Measurements from ENCODE around the gene OTOP2. TPM values are rescaled to one million over a fixed set of nuclear protein-coding genes. Genes with fewer than 3 reads are reported as not detected.
A peak's percentile ranks its signal among the peaks of the same experiment; 100 is the strongest.

The OTOP2 gene
- polyA plus RNA-seq, 3 donors, result 0.05 TPM; not detected in 2

DNA sequence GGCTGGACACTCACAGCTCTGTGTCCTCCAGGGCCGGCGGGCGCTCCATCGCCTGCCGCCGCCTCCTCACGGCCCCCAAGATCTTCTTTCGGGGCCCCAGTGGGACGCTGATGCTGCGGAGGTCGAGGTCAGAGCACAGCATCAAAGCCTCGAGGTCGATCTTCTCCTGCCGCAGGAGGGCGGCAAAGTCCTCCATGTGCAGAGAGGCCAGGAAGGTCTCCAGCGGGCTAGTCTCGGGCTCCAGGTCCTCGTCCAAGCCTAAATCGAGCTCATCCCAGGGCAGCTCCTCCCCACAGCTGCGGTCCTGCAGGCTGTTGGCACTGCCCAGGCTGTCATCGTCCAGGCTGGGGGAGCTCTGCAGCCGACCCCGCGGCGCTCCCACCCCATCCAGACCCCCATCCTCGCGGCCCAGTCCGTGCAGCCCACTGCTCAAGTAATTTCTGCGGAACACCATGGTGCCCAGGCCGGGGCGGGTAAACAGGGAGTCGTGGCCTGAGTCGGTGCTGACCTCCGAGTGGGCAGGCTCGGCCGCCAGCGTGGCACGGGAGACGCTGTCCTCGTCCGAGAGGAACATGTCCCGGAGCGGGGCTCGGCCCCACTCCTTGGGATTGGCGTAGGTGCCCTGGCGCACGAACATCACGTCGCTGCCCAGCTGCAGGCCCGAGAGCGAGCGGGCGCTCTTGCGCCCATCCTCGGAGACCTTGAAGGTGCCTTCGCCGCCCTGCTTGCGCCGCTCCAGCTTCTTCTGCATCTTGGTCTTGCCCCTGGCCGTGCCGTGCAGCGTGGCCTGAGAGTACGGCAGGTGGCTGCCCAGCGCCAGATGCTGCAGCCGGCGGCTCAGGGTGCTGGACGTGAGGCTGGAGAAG, 4.4 kb upstream of the OTOP2 start:
- peaks cover 43 to 61% of the 10 kb centered on the region in 2 donors for H3K4me1 ChIP-seq (ENCODE audit: control insufficient read depth in 1 of 2, insufficient read depth in 2 of 2, low read length in 2 of 2)
- H3K27me3 ChIP-seq (ENCODE audit: control insufficient read depth in 2 of 2, insufficient read depth in 2 of 2, low read length in 2 of 2), result peaks cover 15 to 45% of the 10 kb centered on the region in 2 donors
- H3K4me3 ChIP-seq (replicated peaks in 1 of 3; ENCODE audit: low read depth in 2 of 3, low read length in 3 of 3), result no peak overlapping the region
- intact Hi-C loops (cut with micrococcal nuclease), result no loop called here
- WGBS (ENCODE audit: insufficient coverage), result 67% methylated on average over 65 of the region's 67 CpGs
- no peak overlapping the region for H3K27ac Mint-ChIP-seq
- no peak overlapping the region for H3K27ac ChIP-seq (ENCODE audit: low read depth in 1 of 2, low read length in 2 of 2)
- H3K4me1 Mint-ChIP-seq, result peaks cover 42% of the 10 kb centered on the region
- H3K4me2 ChIP-seq (replicated peaks; ENCODE audit: extremely low read depth, low read length, poor library complexity, severe bottlenecking), result no peak overlapping the region
- peaks cover 0 to 3% of the 10 kb centered on the region in 2 donors for H3K36me3 Mint-ChIP-seq
- H2AFZ ChIP-seq (ENCODE audit: insufficient read depth, low read depth, low read length, poor library complexity, severe bottlenecking), result no peak overlapping the region
- TF ChIP-seq, protein P1, sequence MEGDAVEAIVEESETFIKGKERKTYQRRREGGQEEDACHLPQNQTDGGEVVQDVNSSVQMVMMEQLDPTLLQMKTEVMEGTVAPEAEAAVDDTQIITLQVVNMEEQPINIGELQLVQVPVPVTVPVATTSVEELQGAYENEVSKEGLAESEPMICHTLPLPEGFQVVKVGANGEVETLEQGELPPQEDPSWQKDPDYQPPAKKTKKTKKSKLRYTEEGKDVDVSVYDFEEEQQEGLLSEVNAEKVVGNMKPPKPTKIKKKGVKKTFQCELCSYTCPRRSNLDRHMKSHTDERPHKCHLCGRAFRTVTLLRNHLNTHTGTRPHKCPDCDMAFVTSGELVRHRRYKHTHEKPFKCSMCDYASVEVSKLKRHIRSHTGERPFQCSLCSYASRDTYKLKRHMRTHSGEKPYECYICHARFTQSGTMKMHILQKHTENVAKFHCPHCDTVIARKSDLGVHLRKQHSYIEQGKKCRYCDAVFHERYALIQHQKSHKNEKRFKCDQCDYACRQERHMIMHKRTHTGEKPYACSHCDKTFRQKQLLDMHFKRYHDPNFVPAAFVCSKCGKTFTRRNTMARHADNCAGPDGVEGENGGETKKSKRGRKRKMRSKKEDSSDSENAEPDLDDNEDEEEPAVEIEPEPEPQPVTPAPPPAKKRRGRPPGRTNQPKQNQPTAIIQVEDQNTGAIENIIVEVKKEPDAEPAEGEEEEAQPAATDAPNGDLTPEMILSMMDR (IDR thresholded peaks at IDR 0.05), result peak; percentile 36
- no peak for DNase-seq
- no peaks in the 10 kb centered on the region for H3K36me3 ChIP-seq (replicated peaks in 1 of 2; ENCODE audit: control insufficient read depth in 1 of 2, insufficient read depth in 2 of 2, low read length in 2 of 2)
- H3K79me2 ChIP-seq (ENCODE audit: insufficient read depth, low read length), result no peaks in the 10 kb centered on the region
- no peak overlapping the region for H3K9ac ChIP-seq (ENCODE audit: insufficient read depth, low read length, poor library complexity, severe bottlenecking)
- H3K9me3 ChIP-seq (replicated peaks in 1 of 2; ENCODE audit: control insufficient read depth in 1 of 2, insufficient read depth in 1 of 2, low read length in 2 of 2), result peaks cover 0 to 7% of the 10 kb centered on the region in 2 donors
- H3K9me3 Mint-ChIP-seq, result peaks cover 0 to 8% (median 0%) of the 10 kb centered on the region in 7 donors
- H3K27me3 Mint-ChIP-seq (ENCODE audit: low read depth in 3 of 3), result peaks cover 36 to 56% (median 44%) of the 10 kb centered on the region in 3 donors
- peak overlapping the region in 1 of 2 donors; percentile 63 for H3K4me3 Mint-ChIP-seq
- H4K20me1 ChIP-seq (ENCODE audit: insufficient read depth, low read length), result no peaks in the 10 kb centered on the region

DNA sequence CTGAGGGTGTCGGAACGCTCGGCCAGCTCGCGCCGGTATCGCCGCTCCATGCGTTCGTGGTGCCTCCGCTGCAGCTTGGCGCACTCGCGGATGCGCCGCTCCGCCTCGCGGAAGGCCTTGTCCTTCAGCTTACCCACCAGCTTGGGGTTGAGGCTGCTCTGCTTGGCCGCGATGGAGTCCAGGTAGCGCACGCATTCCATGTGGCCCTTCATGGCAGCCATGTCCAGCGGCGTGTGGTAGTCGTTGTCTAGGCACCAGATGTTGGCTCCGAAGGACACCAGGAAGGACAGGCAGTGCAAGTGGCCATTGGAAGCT, 3.8 kb upstream of the OTOP2 start:
- no peak for DNase-seq

More for the DNA sequence above, 3.8 kb upstream of the OTOP2 start:
- WGBS (ENCODE audit: insufficient coverage), result 71% methylated on average over 27 of the region's 27 CpGs
- peaks cover 0 to 8% (median 0%) of the 10 kb centered on the region in 7 donors for H3K9me3 Mint-ChIP-seq
- H3K27me3 Mint-ChIP-seq (ENCODE audit: low read depth in 3 of 3), result peaks cover 42 to 60% (median 48%) of the 10 kb centered on the region in 3 donors
- H3K9me3 ChIP-seq (replicated peaks in 1 of 2; ENCODE audit: control insufficient read depth in 1 of 2, insufficient read depth in 1 of 2, low read length in 2 of 2), result peaks cover 0 to 7% of the 10 kb centered on the region in 2 donors
- H3K4me3 Mint-ChIP-seq, result peak overlapping the region in 1 of 2 donors; percentile 63
- no peaks in the 10 kb centered on the region for H3K36me3 ChIP-seq (replicated peaks in 1 of 2; ENCODE audit: control insufficient read depth in 1 of 2, insufficient read depth in 2 of 2, low read length in 2 of 2)
- H3K27ac ChIP-seq (ENCODE audit: low read depth in 1 of 2, low read length in 2 of 2), result no peak overlapping the region
- no peaks in the 10 kb centered on the region for H3K79me2 ChIP-seq (ENCODE audit: insufficient read depth, low read length)
- peaks cover 48% of the 10 kb centered on the region for H3K4me1 Mint-ChIP-seq
- H3K4me1 ChIP-seq (ENCODE audit: control insufficient read depth in 1 of 2, insufficient read depth in 2 of 2, low read length in 2 of 2), result peaks cover 48 to 66% of the 10 kb centered on the region in 2 donors
- no peaks in the 10 kb centered on the region for H4K20me1 ChIP-seq (ENCODE audit: insufficient read depth, low read length)
- H2AFZ ChIP-seq (ENCODE audit: insufficient read depth, low read depth, low read length, poor library complexity, severe bottlenecking), result no peak overlapping the region
- H3K27me3 ChIP-seq (ENCODE audit: control insufficient read depth in 2 of 2, insufficient read depth in 2 of 2, low read length in 2 of 2), result peaks cover 18 to 48% of the 10 kb centered on the region in 2 donors
- no peak overlapping the region for H3K4me2 ChIP-seq (replicated peaks; ENCODE audit: extremely low read depth, low read length, poor library complexity, severe bottlenecking)
- H3K27ac Mint-ChIP-seq, result no peak overlapping the region
- intact Hi-C loops (cut with micrococcal nuclease), result no loop called here
- peaks cover 0 to 3% of the 10 kb centered on the region in 2 donors for H3K36me3 Mint-ChIP-seq
- H3K9ac ChIP-seq (ENCODE audit: insufficient read depth, low read length, poor library complexity, severe bottlenecking), result no peak overlapping the region
- no peak overlapping the region for H3K4me3 ChIP-seq (replicated peaks in 1 of 3; ENCODE audit: low read depth in 2 of 3, low read length in 3 of 3)
- TF ChIP-seq, protein P1 (IDR thresholded peaks at IDR 0.05), result no peak
